Keratinocyte (primary cell): ENCODE measurements around the gene MRPL33. TPM values are rescaled to one million over a fixed set of nuclear protein-coding genes. Genes with fewer than 3 reads are reported as not detected.

ENCODE experiments used
- DNase-seq: peaks from one replicate; pipeline ENCODE4 v3.0.0-alpha.2; 2011; ENCODE audit warnings: low read depth, missing footprints, low spot score
- FAIRE-seq: peaks from 2 replicates; lab custom pipeline; 2011; peaks lifted over from hg19 to GRCh38; lab: Jason Lieb, UNC
- H2AFZ ChIP-seq: 2 replicates; pipeline ENCODE4 v1.6.0; 2012; ENCODE audit warnings: low read length, control low read depth, inconsistent platforms; ENCODE audit not compliant: control insufficient read depth
- H3K27ac ChIP-seq: 2 replicates; pipeline ENCODE4 v1.5.1; 2011; ENCODE audit warnings: low read length; ENCODE audit not compliant: control insufficient read depth, insufficient read depth
- H3K27me3 ChIP-seq: 3 replicates; pipeline ENCODE4 v1.6.0; 2011; ENCODE audit warnings: low read length; ENCODE audit not compliant: control insufficient read depth, insufficient read depth; ENCODE audit errors: extremely low read depth
- H3K36me3 ChIP-seq, 2 experiments: 2 replicates in 1 of 2; 3 replicates in 1 of 2; pipeline ENCODE4 v1.5.1; 2011; ENCODE audit warnings: low read length in 2 of 2, mild to moderate bottlenecking in 1 of 2; ENCODE audit not compliant: control insufficient read depth in 2 of 2, insufficient read depth in 2 of 2; ENCODE audit errors: extremely low read depth in 1 of 2
- H3K4me1 ChIP-seq: 3 replicates; pipeline ENCODE4 v1.5.1; 2011; ENCODE audit warnings: low read length; ENCODE audit not compliant: control insufficient read depth, insufficient read depth; ENCODE audit errors: extremely low read depth
- H3K4me2 ChIP-seq: 3 replicates; pipeline ENCODE4 v1.6.0; 2011; ENCODE audit warnings: low read depth, low read length; ENCODE audit not compliant: control insufficient read depth, insufficient read depth; ENCODE audit errors: extremely low read depth
- H3K4me3 ChIP-seq, 3 experiments: fragments of 200-600 bp in 1 of 3; sonication (generic) in 1 of 3; 2 replicates in 2 of 3; 3 replicates in 1 of 3; pipeline ENCODE4 v1.5.1; 2011 to 2016; ENCODE audit warnings: low read length in 3 of 3, mild to moderate bottlenecking in 3 of 3, control low read depth in 2 of 3, inconsistent platforms in 1 of 3, low read depth in 1 of 3, mixed read lengths in 1 of 3, mixed run types in 1 of 3, moderate library complexity in 1 of 3; ENCODE audit not compliant: control insufficient read depth in 2 of 3, insufficient read depth in 2 of 3; ENCODE audit errors: extremely low read depth in 1 of 3
- H3K79me2 ChIP-seq: 2 replicates; pipeline ENCODE4 v1.6.0; 2012; ENCODE audit warnings: low read length; ENCODE audit not compliant: control insufficient read depth, insufficient read depth
- H3K9ac ChIP-seq: 3 replicates; pipeline ENCODE4 v1.6.0; 2011; ENCODE audit warnings: low read length; ENCODE audit not compliant: control insufficient read depth, insufficient read depth; ENCODE audit errors: extremely low read depth
- H3K9me1 ChIP-seq: 3 replicates; pipeline ENCODE4 v1.6.0; 2011; ENCODE audit warnings: low read length; ENCODE audit not compliant: control insufficient read depth, insufficient read depth; ENCODE audit errors: extremely low read depth
- H3K9me3 ChIP-seq: 2 replicates; pipeline ENCODE4 v1.5.1; 2012; ENCODE audit warnings: low read depth, low read length; ENCODE audit not compliant: control insufficient read depth
- H4K20me1 ChIP-seq: 3 replicates; pipeline ENCODE4 v1.6.0; 2011; ENCODE audit warnings: low read length; ENCODE audit not compliant: control insufficient read depth, insufficient read depth; ENCODE audit errors: extremely low read depth
- CTCF ChIP-seq, 3 experiments: IDR thresholded peaks in 1 of 3; conservative IDR thresholded peaks in 1 of 3; optimal IDR thresholded peaks in 1 of 3; 2 replicates in 2 of 3; 3 replicates in 1 of 3; pipeline versions ENCODE3 to v1.5.1; 2011; ENCODE audit warnings: low read length in 3 of 3, mild to moderate bottlenecking in 3 of 3, moderate library complexity in 2 of 3, control low read depth in 1 of 3, inconsistent platforms in 1 of 3; ENCODE audit not compliant: insufficient read depth in 2 of 3; ENCODE audit errors: extremely low read depth in 1 of 3
- EZH2 ChIP-seq: IDR thresholded peaks from one replicate; pipeline ENCODE4 v1.6.1; 2012; ENCODE audit warnings: inconsistent platforms, mild to moderate bottlenecking, low read length, moderate library complexity
- dilution Hi-C: fragments of 300-500 bp; cut with MboI; formaldehyde crosslinking; loops from one replicate; pipeline ENCODE4 v1.7.0; 2020; ENCODE audit warnings: low sequenced_read_pairs; ENCODE audit not compliant: extremely low pct_ligation_motif_present
- polyA plus RNA-seq, 5 experiments: library from polyadenylated mRNA; depleted of rRNA in 3 of 5; stranded (reverse) in 3 of 5; stranded (forward) in 1 of 5; unstranded in 1 of 5; fragments of >200 nt; gene quantifications; 1 replicate in 1 of 5; 2 replicates in 3 of 5; 3 replicates in 1 of 5; pipeline versions ENCODE4 v1.2.1 to v1.2.3, GENCODE V29; 2011 to 2012; ENCODE audit warnings: missing spikeins in 2 of 5, low read depth in 1 of 5, low replicate concordance in 1 of 5

MRPL33 gene
- polyA plus RNA-seq, 1 donor (not counting 4 experiments of a cell fraction or from before 2014, with no cell fraction given), result 110 TPM

GRCh38 chr2:27811768-27812167, 40.2 kb downstream of the MRPL33 start:
- no peak overlapping the region for H3K4me2 ChIP-seq
- H3K9me1 ChIP-seq, result no peaks in the 10 kb centered on the region
- DNase-seq (no peak), FAIRE-seq (no peak)
- H3K36me3 ChIP-seq, result no peaks in the 10 kb centered on the region
- H4K20me1 ChIP-seq, result no peaks in the 10 kb centered on the region
- H3K9ac ChIP-seq, result no peak overlapping the region
- H2AFZ ChIP-seq, result no peak overlapping the region
- no peaks in the 10 kb centered on the region for H3K27me3 ChIP-seq
- H3K79me2 ChIP-seq, result no peaks in the 10 kb centered on the region
- dilution Hi-C loops, result no loop called here
- H3K27ac ChIP-seq, result no peak overlapping the region
- TF ChIP-seq CTCF (optimal IDR thresholded peaks at IDR 0.05 in 1 of 3, IDR thresholded peaks at IDR 0.05 in 1 of 3, conservative IDR thresholded peaks at IDR 0.05 in 1 of 3; ENCODE audit: extremely low read depth in 1 of 3, insufficient read depth in 2 of 3, low read length in 3 of 3) (no peak), EZH2 (no peak)
- no peak overlapping the region for H3K4me3 ChIP-seq
- no peaks in the 10 kb centered on the region for H3K9me3 ChIP-seq
- peaks cover 20% of the 10 kb centered on the region for H3K4me1 ChIP-seq

- H4K20me1 ChIP-seq, result no peaks in the 10 kb centered on the region
- peaks cover 9% of the 10 kb centered on the region for H3K4me1 ChIP-seq
- dilution Hi-C loops, result no loop called here
- no peaks in the 10 kb centered on the region for H3K36me3 ChIP-seq
- H3K9me3 ChIP-seq, result no peaks in the 10 kb centered on the region
- FAIRE-seq, result no peak
- H3K4me3 ChIP-seq, result no peak overlapping the region
- H3K27ac ChIP-seq, result no peak overlapping the region
- no peak for DNase-seq
- no peaks in the 10 kb centered on the region for H3K79me2 ChIP-seq
- H2AFZ ChIP-seq, result no peak overlapping the region
- no peak overlapping the region for H3K4me2 ChIP-seq
- TF ChIP-seq CTCF (optimal IDR thresholded peaks at IDR 0.05 in 1 of 3, IDR thresholded peaks at IDR 0.05 in 1 of 3, conservative IDR thresholded peaks at IDR 0.05 in 1 of 3; ENCODE audit: extremely low read depth in 1 of 3, insufficient read depth in 2 of 3, low read length in 3 of 3) (no peak), EZH2 (no peak)
- H3K27me3 ChIP-seq, result no peaks in the 10 kb centered on the region
- H3K9me1 ChIP-seq, result no peaks in the 10 kb centered on the region
- H3K9ac ChIP-seq, result no peak overlapping the region
Observed at GRCh38 chr2:27814758-27815157, 43.2 kb downstream of the MRPL33 start.
